Measurements from ENCODE around the gene FAM50A.
"Not testable (repeated sequence)": the region's sequence is repeated elsewhere in the genome, so short reads cannot be mapped to it uniquely, and the experiment has no call there.

FAM50A gene, protein sequence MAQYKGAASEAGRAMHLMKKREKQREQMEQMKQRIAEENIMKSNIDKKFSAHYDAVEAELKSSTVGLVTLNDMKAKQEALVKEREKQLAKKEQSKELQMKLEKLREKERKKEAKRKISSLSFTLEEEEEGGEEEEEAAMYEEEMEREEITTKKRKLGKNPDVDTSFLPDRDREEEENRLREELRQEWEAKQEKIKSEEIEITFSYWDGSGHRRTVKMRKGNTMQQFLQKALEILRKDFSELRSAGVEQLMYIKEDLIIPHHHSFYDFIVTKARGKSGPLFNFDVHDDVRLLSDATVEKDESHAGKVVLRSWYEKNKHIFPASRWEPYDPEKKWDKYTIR

DNA sequence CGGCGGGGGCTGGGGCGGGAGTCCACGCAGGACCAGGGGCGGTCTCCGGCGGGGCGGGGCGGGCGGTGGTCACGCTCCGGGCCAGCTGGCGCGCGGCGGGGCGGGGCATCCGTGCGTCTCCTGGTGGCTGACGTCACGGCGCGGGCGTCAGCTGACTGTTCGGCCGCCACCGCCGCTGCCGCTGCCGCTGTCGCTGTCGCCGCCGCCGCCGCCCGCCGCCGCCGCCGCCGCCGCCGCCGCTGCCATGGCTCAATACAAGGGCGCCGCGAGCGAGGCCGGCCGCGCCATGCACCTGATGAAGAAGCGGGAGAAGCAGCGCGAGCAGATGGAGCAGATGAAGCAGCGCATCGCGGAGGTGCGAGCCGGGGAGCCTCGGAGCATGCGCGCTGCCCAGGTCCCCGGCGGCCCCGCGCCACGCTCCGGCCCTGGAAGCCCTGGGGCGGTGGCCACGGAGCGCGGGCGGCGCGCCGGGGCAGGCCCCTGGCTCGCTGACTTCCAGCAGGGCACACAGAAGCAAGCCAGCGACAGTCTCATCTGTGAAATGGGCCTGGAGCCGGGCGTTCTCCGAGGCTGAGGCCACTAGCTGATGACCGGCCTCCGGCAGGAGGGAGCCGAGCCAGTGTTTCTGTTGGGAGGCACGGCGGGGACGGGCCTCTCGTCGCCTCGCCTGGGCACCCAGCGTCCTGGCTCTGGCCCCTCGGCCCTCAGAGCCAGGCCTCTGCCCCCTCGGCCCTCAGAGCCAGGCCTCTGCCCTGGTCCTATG lies at the start of gene FAM50A:
TSS of gene FAM50A (plus strand) at position 150 of the 763 bp plus-strand sequence. CDS start at position 245, 95 bp downstream.
- TF ChIP-seq, protein P1, sequence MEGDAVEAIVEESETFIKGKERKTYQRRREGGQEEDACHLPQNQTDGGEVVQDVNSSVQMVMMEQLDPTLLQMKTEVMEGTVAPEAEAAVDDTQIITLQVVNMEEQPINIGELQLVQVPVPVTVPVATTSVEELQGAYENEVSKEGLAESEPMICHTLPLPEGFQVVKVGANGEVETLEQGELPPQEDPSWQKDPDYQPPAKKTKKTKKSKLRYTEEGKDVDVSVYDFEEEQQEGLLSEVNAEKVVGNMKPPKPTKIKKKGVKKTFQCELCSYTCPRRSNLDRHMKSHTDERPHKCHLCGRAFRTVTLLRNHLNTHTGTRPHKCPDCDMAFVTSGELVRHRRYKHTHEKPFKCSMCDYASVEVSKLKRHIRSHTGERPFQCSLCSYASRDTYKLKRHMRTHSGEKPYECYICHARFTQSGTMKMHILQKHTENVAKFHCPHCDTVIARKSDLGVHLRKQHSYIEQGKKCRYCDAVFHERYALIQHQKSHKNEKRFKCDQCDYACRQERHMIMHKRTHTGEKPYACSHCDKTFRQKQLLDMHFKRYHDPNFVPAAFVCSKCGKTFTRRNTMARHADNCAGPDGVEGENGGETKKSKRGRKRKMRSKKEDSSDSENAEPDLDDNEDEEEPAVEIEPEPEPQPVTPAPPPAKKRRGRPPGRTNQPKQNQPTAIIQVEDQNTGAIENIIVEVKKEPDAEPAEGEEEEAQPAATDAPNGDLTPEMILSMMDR (IDR thresholded peaks at IDR 0.05; ENCODE audit: poor library complexity, severe bottlenecking): no peak
- Histone ChIP-seq H3K9me3 (ENCODE audit: severe bottlenecking) (no peaks in the 10 kb centered on the region), H3K4me1 (ENCODE audit: insufficient read depth, poor library complexity, severe bottlenecking) (no peaks in the 10 kb centered on the region), H3K4me3 (ENCODE audit: severe bottlenecking) (peak within 1 kb of the TSS; percentile 84), H3K27ac (ENCODE audit: poor library complexity, severe bottlenecking) (peak within 1 kb of the TSS; percentile 55), H3K36me3 (ENCODE audit: low read depth) (peaks cover 22% of the 10 kb centered on the region), H3K27me3 (ENCODE audit: insufficient read depth, poor library complexity, severe bottlenecking) (no peaks in the 10 kb centered on the region)
- ATAC-seq (ENCODE audit: low read depth) (peak; percentile 50), DNase-seq (ENCODE audit: low spot score) (no peak)

DNA sequence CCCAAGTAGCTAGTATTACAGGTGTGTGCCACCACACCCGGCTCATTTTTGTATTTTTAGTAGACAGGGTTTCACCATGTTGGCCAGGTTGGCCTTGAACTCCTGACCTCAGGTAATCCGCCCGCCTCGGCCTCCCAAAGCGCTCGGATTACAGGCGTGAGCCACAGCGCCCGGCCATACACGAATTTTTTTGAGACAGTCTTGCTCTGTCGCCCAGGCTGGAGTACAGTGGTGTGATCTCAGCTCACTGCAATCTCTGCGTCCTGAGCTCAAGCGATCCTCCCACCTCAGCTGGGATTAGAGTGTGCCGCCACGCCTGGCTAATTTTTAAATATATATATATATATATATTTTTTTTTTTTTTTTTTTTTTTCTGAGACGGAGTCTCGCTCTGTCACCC lies 47.6 kb upstream of the FAM50A start:
- not testable (repeated sequence) for ATAC-seq (ENCODE audit: low read depth); H3K27me3 ChIP-seq (ENCODE audit: insufficient read depth, poor library complexity, severe bottlenecking); H3K4me1 ChIP-seq (ENCODE audit: insufficient read depth, poor library complexity, severe bottlenecking); DNase-seq (ENCODE audit: low spot score); H3K9me3 ChIP-seq (ENCODE audit: severe bottlenecking); H3K4me3 ChIP-seq (ENCODE audit: severe bottlenecking)
- peaks cover 31% of the 10 kb centered on the region for H3K36me3 ChIP-seq (ENCODE audit: low read depth)
- peak overlapping the region; percentile 93 for H3K27ac ChIP-seq (ENCODE audit: poor library complexity, severe bottlenecking)

DNA sequence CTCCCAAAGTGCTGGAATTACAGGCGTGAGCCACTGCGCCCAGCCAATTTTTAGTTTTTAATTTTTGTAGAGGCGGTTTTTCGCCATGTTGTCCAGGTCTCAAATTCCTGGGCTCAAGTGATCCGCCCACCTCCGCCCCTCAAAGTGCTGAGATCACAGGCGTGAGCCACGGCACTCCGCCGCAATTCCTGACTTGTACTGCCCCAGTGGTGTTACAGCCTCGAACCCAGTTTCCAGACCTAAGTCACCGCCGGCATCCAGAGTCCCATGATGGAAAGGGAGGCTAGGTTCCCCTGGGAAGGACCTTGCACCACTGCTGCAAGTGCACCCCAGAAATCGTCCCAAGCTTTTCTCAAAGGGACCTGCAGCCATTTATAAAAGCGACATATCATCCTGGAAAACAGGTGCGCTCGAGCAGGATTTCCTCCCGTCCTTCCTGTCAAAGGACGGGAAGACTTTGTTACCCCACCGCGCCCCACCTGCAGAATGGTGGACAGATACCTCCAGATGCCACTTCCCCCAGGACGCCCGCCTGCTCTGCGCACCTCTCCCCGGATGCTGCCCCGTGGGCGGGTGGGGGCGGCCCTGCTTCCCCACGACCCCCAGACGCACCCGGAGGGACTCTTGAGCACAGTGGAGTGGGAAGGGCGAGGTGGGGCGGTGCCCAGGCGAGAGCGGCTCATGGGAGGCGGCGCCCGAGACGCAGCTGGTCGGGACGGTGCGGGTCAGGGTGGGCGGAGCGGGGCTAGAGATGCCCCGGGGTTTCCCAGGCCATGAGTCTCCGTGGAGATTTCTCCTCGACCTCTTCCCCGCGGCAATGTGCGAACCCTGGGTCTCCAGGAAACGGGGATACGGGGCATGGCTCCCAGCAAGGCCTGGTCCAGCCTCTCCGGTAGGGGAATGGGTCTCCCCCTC lies 46.7 kb upstream of the FAM50A start:
- H3K4me1 ChIP-seq (ENCODE audit: insufficient read depth, poor library complexity, severe bottlenecking): no peaks in the 10 kb centered on the region
- H3K9me3 ChIP-seq (ENCODE audit: severe bottlenecking): no peaks in the 10 kb centered on the region
- H3K4me3 ChIP-seq (ENCODE audit: severe bottlenecking): peak overlapping the region; percentile 60
- peaks cover 35% of the 10 kb centered on the region for H3K36me3 ChIP-seq (ENCODE audit: low read depth)
- DNase-seq (ENCODE audit: low spot score) (no peak), ATAC-seq (ENCODE audit: low read depth) (peak; percentile 63)
- TF ChIP-seq, protein P1 (IDR thresholded peaks at IDR 0.05; ENCODE audit: poor library complexity, severe bottlenecking): no peak
- peak overlapping the region; percentile 93 for H3K27ac ChIP-seq (ENCODE audit: poor library complexity, severe bottlenecking)
- no peaks in the 10 kb centered on the region for H3K27me3 ChIP-seq (ENCODE audit: insufficient read depth, poor library complexity, severe bottlenecking)

DNA sequence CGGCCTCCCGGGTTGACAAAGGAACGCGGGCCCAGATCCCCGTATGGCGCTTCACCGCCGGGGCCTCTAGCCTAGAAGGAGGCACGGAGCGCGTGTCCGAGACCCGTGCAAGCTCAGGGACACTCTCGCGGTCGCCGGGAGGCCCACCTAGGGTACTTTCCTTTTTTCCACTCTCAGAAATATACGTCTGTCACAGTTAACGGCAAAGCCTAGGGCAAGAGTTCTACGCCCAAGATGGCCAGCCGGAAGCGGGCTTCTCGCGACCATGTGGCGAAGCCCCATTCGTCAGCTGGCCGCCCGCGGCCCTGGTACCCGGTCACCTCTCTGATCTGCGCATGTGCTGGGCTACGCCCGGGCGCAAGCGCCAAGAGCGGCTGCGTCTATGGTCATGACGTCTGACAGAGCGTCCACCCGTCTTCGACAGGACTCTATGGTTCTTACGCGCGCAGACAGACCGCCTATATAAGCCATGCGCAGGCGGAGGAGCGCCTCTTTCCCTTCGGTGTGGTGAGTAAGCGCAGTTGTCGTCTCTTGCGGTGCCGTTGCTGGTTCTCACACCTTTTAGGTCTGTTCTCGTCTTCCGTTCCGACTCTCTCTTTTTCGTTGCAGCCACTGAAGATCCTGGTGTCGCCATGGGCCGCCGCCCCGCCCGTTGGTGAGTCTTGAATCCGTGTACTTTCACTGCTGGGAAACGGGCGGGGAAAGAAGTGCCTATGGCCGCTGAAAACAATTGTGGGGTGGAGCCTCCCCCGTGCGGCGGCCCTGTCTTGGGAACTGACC lies 45.9 kb upstream of the FAM50A start, which contains the start of gene RPL10:
TSS of gene RPL10 (plus strand) at position 490 of the 780 bp plus-strand sequence. CDS start at position 633, 143 bp downstream.
- no peaks in the 10 kb centered on the region for H3K9me3 ChIP-seq (ENCODE audit: severe bottlenecking)
- peaks cover 35% of the 10 kb centered on the region for H3K36me3 ChIP-seq (ENCODE audit: low read depth)
- H3K27me3 ChIP-seq (ENCODE audit: insufficient read depth, poor library complexity, severe bottlenecking): no peaks in the 10 kb centered on the region
- peak within 1 kb of the TSS; percentile 60 for H3K4me3 ChIP-seq (ENCODE audit: severe bottlenecking)
- no peaks in the 10 kb centered on the region for H3K4me1 ChIP-seq (ENCODE audit: insufficient read depth, poor library complexity, severe bottlenecking)
- H3K27ac ChIP-seq (ENCODE audit: poor library complexity, severe bottlenecking): peak within 1 kb of the TSS; percentile 93
- TF ChIP-seq, protein P1 (IDR thresholded peaks at IDR 0.05; ENCODE audit: poor library complexity, severe bottlenecking): no peak
- ATAC-seq (ENCODE audit: low read depth): peak; percentile 49
- DNase-seq (ENCODE audit: low spot score): peak; percentile 93

Measured in RWPE2 (cell line).